Testis (tissue), 3 donors: Measurements from ENCODE around the gene RNF157. TPM values are rescaled to one million over a fixed set of nuclear protein-coding genes. Genes with fewer than 3 reads are reported as not detected.

Source experiments
- DNase-seq: peaks from one replicate; pipeline ENCODE4 v3.0.0-alpha.2; 2019
- H3K27ac ChIP-seq, 2 donors: fragments of 200-600 bp; sonication (generic); one replicate each; pipeline ENCODE4 v1.5.1; 2019
- H3K27me3 ChIP-seq: fragments of 200-600 bp; sonication (generic); one replicate; pipeline ENCODE4 v1.5.1; 2019
- H3K36me3 ChIP-seq: fragments of 200-600 bp; sonication (generic); one replicate; pipeline ENCODE4 v1.5.1; 2017; ENCODE audit warnings: low read depth; ENCODE audit errors: missing control alignments
- H3K4me1 ChIP-seq: fragments of 200-600 bp; sonication (generic); one replicate; pipeline ENCODE4 v1.5.1; 2019
- H3K4me3 ChIP-seq, 2 donors: fragments of 200-600 bp; sonication (generic); one replicate each; pipeline ENCODE4 v1.5.1; 2017 to 2019
- H3K9me3 ChIP-seq: fragments of 200-600 bp; sonication (generic); one replicate; pipeline ENCODE4 v1.5.1; 2017
- CTCF ChIP-seq, 3 experiments: fragments of 450-650 bp in 2 of 3; fragments of 200-600 bp in 1 of 3; sonication (generic) in 1 of 3; IDR thresholded peaks; one replicate each; pipeline ENCODE4 v1.5.1; 2016 to 2019; ENCODE audit warnings: antibody characterized with exemption in 3 of 3, mild to moderate bottlenecking in 2 of 3, moderate library complexity in 1 of 3
- POLR2A ChIP-seq: fragments of 450-650 bp; IDR thresholded peaks from one replicate; pipeline ENCODE4 v1.6.1; 2017; ENCODE audit warnings: antibody characterized with exemption, mild to moderate bottlenecking, moderate library complexity
- WGBS, 2 donors: methylation state at CpG; one replicate each; pipeline ENCODE4 v1.1.5; 2018; 5-methylcytosine and 5-hydroxymethylcytosine counted together
- intact Hi-C: fragments of 100-400 bp; cut with DNase I; formaldehyde crosslinking; loops from one replicate; pipeline ENCODE4 v1.15.1; 2023; ENCODE audit warnings: low total_unique reads
- polyA plus RNA-seq: library from polyadenylated mRNA; stranded (reverse); fragments of 350-450 nt; fragmentation: Illumina TruSeq; extraction: RNeasy Lipid Tissue Mini Kit (QIAGEN cat#74804); gene quantifications from one replicate; pipeline ENCODE4 v1.2.3, GENCODE V29; 2014; ENCODE audit warnings: low read depth, low replicate concordance; ENCODE audit not compliant: insufficient read depth
- total RNA-seq, 2 donors: library from RNA; depleted of rRNA; stranded (reverse); fragments of >200 nt; gene quantifications; one replicate each; pipeline ENCODE4 v1.2.3, GENCODE V29; 2016

Gene RNF157
- total and polyA plus RNA-seq, 3 donors from 2014 or later = 98.8 to 108 (median 101) TPM

DNA sequence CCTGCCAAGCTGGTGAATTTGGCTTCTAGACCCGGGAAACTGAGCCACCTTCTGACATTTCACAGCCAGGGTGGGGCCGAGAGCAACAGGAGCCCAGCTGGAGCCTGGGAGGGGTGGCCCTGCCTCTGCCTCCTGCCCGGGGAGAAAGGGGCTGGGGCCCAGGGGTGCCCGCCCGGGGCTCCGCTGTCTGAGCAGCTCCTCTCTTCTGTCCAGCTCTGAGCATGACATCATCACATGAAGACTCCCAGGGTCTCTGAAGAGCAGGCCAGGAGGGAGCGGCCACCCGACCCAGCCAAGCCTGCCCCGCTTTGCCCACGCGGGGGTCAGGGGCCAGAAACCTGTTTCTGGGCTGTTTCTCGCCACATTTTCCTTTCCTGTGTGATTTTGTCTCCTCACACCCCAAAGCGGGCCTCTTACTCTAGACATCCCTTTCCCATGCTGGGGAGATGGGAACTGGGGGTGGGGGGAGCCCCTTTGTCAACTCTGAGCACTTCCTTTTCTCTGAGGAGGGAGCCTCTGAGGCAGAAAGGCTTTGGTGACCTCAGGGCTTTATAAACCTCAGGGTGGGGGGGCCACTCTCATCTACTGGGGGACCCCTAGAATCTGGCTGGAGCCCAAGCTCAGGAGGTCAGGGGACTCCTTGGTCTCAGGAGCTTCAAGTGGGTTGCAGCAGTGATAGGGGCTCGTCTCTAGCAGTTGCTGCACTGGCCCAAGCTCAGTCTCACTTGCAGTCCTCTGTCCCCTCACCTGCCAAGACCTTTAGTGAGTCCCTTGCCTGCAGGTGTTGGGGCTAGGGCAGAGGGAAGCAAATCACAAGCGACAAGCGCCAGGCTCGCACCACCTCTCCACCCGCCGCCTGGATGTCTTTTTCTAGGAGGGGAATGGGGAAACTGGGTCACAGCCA, 32.5 kb upstream of the RNF157 start:
- intact Hi-C loops = no loop called here
- no peak for TF ChIP-seq CTCF (IDR thresholded peaks at IDR 0.05)
- TF ChIP-seq POLR2A = no peak
- Histone ChIP-seq H3K27me3 (no peaks in the 10 kb centered on the region), H3K4me1 (peaks cover 26% of the 10 kb centered on the region), H3K36me3 (no peaks in the 10 kb centered on the region), H3K27ac (peak overlapping the region; percentile 2 to 59), H3K4me3 (no peak overlapping the region), H3K9me3 (no peaks in the 10 kb centered on the region)
- 78 to 86% methylated on average over 15 to 19 of the region's 19 CpGs for WGBS, 2 donors
- no peak for DNase-seq

- TF ChIP-seq POLR2A = no peak
- TF ChIP-seq CTCF (IDR thresholded peaks at IDR 0.05) = no peak
- no peaks in the 10 kb centered on the region for H3K9me3 ChIP-seq
- H3K4me3 ChIP-seq = no peak overlapping the region
- no peak for DNase-seq
- no peaks in the 10 kb centered on the region for H3K27me3 ChIP-seq
- H3K27ac ChIP-seq = peak overlapping the region; percentile 2 to 59
- no peaks in the 10 kb centered on the region for H3K36me3 ChIP-seq
- intact Hi-C loops = no loop called here
- 46 to 49% methylated on average over 6 to 37 of the region's 38 CpGs for WGBS, 2 donors
- H3K4me1 ChIP-seq = peaks cover 26% of the 10 kb centered on the region
Observed at GRCh38 chr17:76271669-76272540, 31.6 kb upstream of the RNF157 start.

GRCh38 chr17:76270770-76271668, 30.7 kb upstream of the RNF157 start:
- no peak for DNase-seq
- Histone ChIP-seq H3K9me3 (no peaks in the 10 kb centered on the region), H3K4me1 (peaks cover 32% of the 10 kb centered on the region), H3K27me3 (no peaks in the 10 kb centered on the region), H3K4me3 (no peak overlapping the region), H3K36me3 (no peaks in the 10 kb centered on the region), H3K27ac (peak overlapping the region; percentile 2 to 59)
- TF ChIP-seq POLR2A (no peak), CTCF (IDR thresholded peaks at IDR 0.05) (no peak)
- 85 to 87% methylated on average over 14 of the region's 14 CpGs for WGBS, 2 donors
- intact Hi-C loops = no loop called here

- Histone ChIP-seq H3K36me3 (no peaks in the 10 kb centered on the region), H3K27me3 (no peaks in the 10 kb centered on the region), H3K4me3 (no peak overlapping the region), H3K9me3 (no peaks in the 10 kb centered on the region), H3K4me1 (peaks cover 32% of the 10 kb centered on the region), H3K27ac (no peak overlapping the region)
- intact Hi-C loops = no loop called here
- TF ChIP-seq CTCF (IDR thresholded peaks at IDR 0.05) = no peak
- no peak for TF ChIP-seq POLR2A
- 86 to 93% methylated on average over 12 to 26 of the region's 26 CpGs for WGBS, 2 donors
- no peak for DNase-seq
Observed at GRCh38 chr17:76270127-76270592, 29.9 kb upstream of the RNF157 start.
